CD4-positive, alpha-beta memory T cell (primary cell): ENCODE data around the gene FAM9C. TPM values are rescaled to one million over a fixed set of nuclear protein-coding genes. Genes with fewer than 3 reads are reported as not detected.
A peak's percentile ranks its signal among the peaks of the same experiment; 100 is the strongest.

Experiments used
- CTCF ChIA-PET: fragments of 350-600 bp; sonication (Branson Sonifier 250); formaldehyde crosslinking; loops from one replicate; lab custom pipeline; 2021; ENCODE audit warnings: inconsistent platforms; ENCODE audit not compliant: partially characterized antibody; lab: Charles Lee
- POLR2A ChIA-PET: fragments of 350-600 bp; sonication (Branson Sonifier 250); formaldehyde crosslinking; loops from one replicate; lab custom pipeline; 2021; ENCODE audit not compliant: partially characterized antibody; lab: Charles Lee
- DNase-seq, 5 donors: peaks; one replicate each; pipeline versions ENCODE4 v3.0.0 to v3.0.0-alpha.2; 2020 to 2022; ENCODE audit warnings: mixed read lengths in 1 of 5
- H3K27ac ChIP-seq: one replicate; pipeline ENCODE4 v1.7.0; 2013; ENCODE audit warnings: low read depth, low read length
- H3K27me3 ChIP-seq: 2 replicates; pipeline ENCODE4 v1.7.0; 2013; ENCODE audit warnings: mild to moderate bottlenecking, low read length, moderate library complexity; ENCODE audit not compliant: insufficient read depth
- H3K36me3 ChIP-seq: 2 replicates; pipeline ENCODE4 v1.7.0; 2013; ENCODE audit warnings: mild to moderate bottlenecking, low read length, moderate library complexity; ENCODE audit not compliant: insufficient read depth
- H3K4me1 ChIP-seq: 2 replicates; pipeline ENCODE4 v1.7.0; 2013; ENCODE audit warnings: mild to moderate bottlenecking, low read length, moderate library complexity; ENCODE audit not compliant: insufficient read depth
- H3K4me3 ChIP-seq, 2 donors: one replicate each; pipeline ENCODE4 v1.7.0; 2013; ENCODE audit warnings: low read length in 2 of 2, mild to moderate bottlenecking in 1 of 2
- H3K9me3 ChIP-seq, 2 donors: one replicate each; pipeline ENCODE4 v1.7.0; 2013; ENCODE audit warnings: low read length in 2 of 2, control low read depth in 1 of 2; ENCODE audit not compliant: control insufficient read depth in 1 of 2
- H3K27ac Mint-ChIP-seq, 7 donors: one replicate each; pipeline ENCODE4 v1.8.0; 2020 to 2021; ENCODE audit warnings: mixed read lengths in 7 of 7, mild to moderate bottlenecking in 6 of 7, inconsistent platforms in 3 of 7, moderate library complexity in 3 of 7
- H3K27me3 Mint-ChIP-seq, 2 donors: one replicate each; pipeline ENCODE4 v1.8.0; 2020 to 2021; ENCODE audit warnings: mixed read lengths in 2 of 2
- H3K36me3 Mint-ChIP-seq, 2 donors: one replicate each; pipeline ENCODE4 v1.8.0; 2020 to 2021; ENCODE audit warnings: mixed read lengths in 2 of 2, inconsistent platforms in 1 of 2, mild to moderate bottlenecking in 1 of 2
- H3K4me1 Mint-ChIP-seq, 4 donors: one replicate each; pipeline ENCODE4 v1.8.0; 2020 to 2021; ENCODE audit warnings: mixed read lengths in 4 of 4, mild to moderate bottlenecking in 1 of 4
- H3K4me3 Mint-ChIP-seq, 8 donors: one replicate each; pipeline ENCODE4 v1.8.0; 2020 to 2021; ENCODE audit warnings: mixed read lengths in 8 of 8, mild to moderate bottlenecking in 7 of 8, moderate library complexity in 6 of 8, inconsistent platforms in 3 of 8
- H3K9me3 Mint-ChIP-seq, 8 donors: one replicate each; pipeline ENCODE4 v1.8.0; 2020 to 2021; ENCODE audit warnings: mixed read lengths in 8 of 8, mild to moderate bottlenecking in 5 of 8, inconsistent platforms in 3 of 8, moderate library complexity in 1 of 8
- intact Hi-C: fragments of 100-400 bp; cut with micrococcal nuclease; formaldehyde crosslinking; loops from one replicate; pipeline ENCODE4 v1.15.1; 2023
- polyA plus RNA-seq, 2 donors: library from polyadenylated mRNA; unstranded; fragments of 300-500 nt; fragmentation: Illumina TruSeq; gene quantifications; one replicate each; pipeline ENCODE4 v1.2.3, GENCODE V29; 2021
- total RNA-seq, 2 experiments: library from RNA; stranded (reverse); gene quantifications; one replicate each; pipeline ENCODE4 v1.2.3, GENCODE V29; 2021

Gene FAM9C
- total and polyA plus RNA-seq, 4 experiments from 2014 or later, result 0.34 TPM; not detected in 3

GRCh38 chrX:13029887-13030771 is 14.3 kb downstream of the FAM9C start:
- H3K27me3 ChIP-seq, result no peaks in the 10 kb centered on the region
- CTCF ChIA-PET, result interaction anchor here (0.9 to 1.5 kb wide), 7 partner anchors 22 to 80 kb away, joined by 3 to 9 read pairs (median 6); no protein-coding TSS in a partner anchor
- peaks cover 41 to 71% (median 57%) of the 10 kb centered on the region in 4 donors for H3K4me1 Mint-ChIP-seq
- peak overlapping the region in 7 of 8 donors; percentile 18 to 79 (median 65) for H3K4me3 Mint-ChIP-seq
- peak overlapping the region; percentile 74 to 94 (median 90) for H3K27ac Mint-ChIP-seq
- intact Hi-C loops, result loop anchor here (2.0 kb wide), 1 partner anchor 21 kb away; no protein-coding TSS in a partner anchor
- peak overlapping the region; percentile 42 for H3K27ac ChIP-seq
- H3K9me3 ChIP-seq, result no peaks in the 10 kb centered on the region
- H3K36me3 Mint-ChIP-seq, result no peaks in the 10 kb centered on the region
- no peaks in the 10 kb centered on the region for H3K9me3 Mint-ChIP-seq
- H3K4me3 ChIP-seq, result peak overlapping the region in 1 of 2 donors; percentile 0
- no peaks in the 10 kb centered on the region for H3K36me3 ChIP-seq
- H3K4me1 ChIP-seq, result peaks cover 66% of the 10 kb centered on the region
- POLR2A ChIA-PET, result interaction anchor here (0.7 to 13.7 kb wide), 22 partner anchors 11 to 83 kb away, joined by 3 to 218 read pairs (median 10); partner anchors contain the start of gene TMSB4X
- DNase-seq, result peak in 2 of 5 donors; percentile 31 to 37
- no peaks in the 10 kb centered on the region for H3K27me3 Mint-ChIP-seq

- no peaks in the 10 kb centered on the region for H3K36me3 Mint-ChIP-seq
- peak overlapping the region; percentile 42 for H3K27ac ChIP-seq
- H3K9me3 ChIP-seq, result no peaks in the 10 kb centered on the region
- peak overlapping the region in 7 of 8 donors; percentile 33 to 79 (median 65) for H3K4me3 Mint-ChIP-seq
- peaks cover 45 to 76% (median 61%) of the 10 kb centered on the region in 4 donors for H3K4me1 Mint-ChIP-seq
- H3K27me3 ChIP-seq, result no peaks in the 10 kb centered on the region
- no peak for DNase-seq
- peaks cover 72% of the 10 kb centered on the region for H3K4me1 ChIP-seq
- POLR2A ChIA-PET, result interaction anchor here (1.1 to 13.7 kb wide), 16 partner anchors 11 to 83 kb away, joined by 3 to 218 read pairs (median 10); partner anchors contain the start of gene TMSB4X
- H3K9me3 Mint-ChIP-seq, result peaks cover 0 to 3% (median 0%) of the 10 kb centered on the region in 8 donors
- intact Hi-C loops, result no loop called here
- no peak overlapping the region for H3K4me3 ChIP-seq
- H3K36me3 ChIP-seq, result no peaks in the 10 kb centered on the region
- H3K27ac Mint-ChIP-seq, result peak overlapping the region; percentile 74 to 94 (median 90)
- CTCF ChIA-PET, result interaction anchor here (1.5 kb wide), 1 partner anchor 62 kb away, joined by 9 read pairs; no protein-coding TSS in a partner anchor
- H3K27me3 Mint-ChIP-seq, result no peaks in the 10 kb centered on the region
Observed at GRCh38 chrX:13029637-13029886, 14.9 kb downstream of the FAM9C start.

GRCh38 chrX:13028871-13029636 is 15.4 kb downstream of the FAM9C start:
- DNase-seq, result no peak
- POLR2A ChIA-PET, result interaction anchor here (1.4 to 13.7 kb wide), 9 partner anchors 15 to 73 kb away, joined by 4 to 218 read pairs (median 23); partner anchors contain the start of gene TMSB4X

GRCh38 chrX:13026877-13027652 is 17.4 kb downstream of the FAM9C start:
- intact Hi-C loops, result loop anchor here (1.0 to 2.0 kb wide), 4 partner anchors 14 to 81 kb away; no protein-coding TSS in a partner anchor
- Histone ChIP-seq H3K27ac (peak overlapping the region; percentile 54), H3K36me3 (no peaks in the 10 kb centered on the region), H3K4me1 (peaks cover 94% of the 10 kb centered on the region), H3K9me3 (no peaks in the 10 kb centered on the region), H3K4me3 (no peak overlapping the region), H3K27me3 (no peaks in the 10 kb centered on the region)
- POLR2A ChIA-PET, result interaction anchor here (0.6 to 13.7 kb wide), 10 partner anchors 9 to 64 kb away, joined by 3 to 218 read pairs (median 4); partner anchors contain the start of gene TMSB4X
- H3K27ac Mint-ChIP-seq, result peak overlapping the region; percentile 76 to 98 (median 89)
- H3K27me3 Mint-ChIP-seq, result no peaks in the 10 kb centered on the region
- H3K4me3 Mint-ChIP-seq, result peak overlapping the region in 3 of 8 donors; percentile 11 to 21 (median 13)
- no peaks in the 10 kb centered on the region for H3K36me3 Mint-ChIP-seq
- H3K9me3 Mint-ChIP-seq, result peaks cover 0 to 3% (median 0%) of the 10 kb centered on the region in 8 donors
- H3K4me1 Mint-ChIP-seq, result peaks cover 47 to 92% (median 70%) of the 10 kb centered on the region in 4 donors
- CTCF ChIA-PET, result interaction anchor here (0.7 to 1.9 kb wide), 4 partner anchors 25 to 64 kb away, joined by 3 to 9 read pairs (median 3); no protein-coding TSS in a partner anchor
- peak in 1 of 5 donors; percentile 19 for DNase-seq

More at GRCh38 chrX:13028871-13029636, 15.4 kb downstream of the FAM9C start:
- peaks cover 75% of the 10 kb centered on the region for H3K4me1 ChIP-seq
- H3K36me3 ChIP-seq, result no peaks in the 10 kb centered on the region
- H3K27ac ChIP-seq, result peak overlapping the region; percentile 42
- H3K27ac Mint-ChIP-seq, result peak overlapping the region; percentile 74 to 94 (median 90)
- CTCF ChIA-PET, result interaction anchor here (1.9 kb wide), 1 partner anchor 62 kb away, joined by 9 read pairs; no protein-coding TSS in a partner anchor
- peak overlapping the region; percentile 33 to 79 (median 65) for H3K4me3 Mint-ChIP-seq
- no peaks in the 10 kb centered on the region for H3K27me3 ChIP-seq
- no peaks in the 10 kb centered on the region for H3K27me3 Mint-ChIP-seq
- no peaks in the 10 kb centered on the region for H3K36me3 Mint-ChIP-seq
- H3K4me1 Mint-ChIP-seq, result peaks cover 45 to 78% (median 62%) of the 10 kb centered on the region in 4 donors
- H3K9me3 Mint-ChIP-seq, result peaks cover 0 to 3% (median 0%) of the 10 kb centered on the region in 8 donors
- H3K9me3 ChIP-seq, result no peaks in the 10 kb centered on the region
- no peak overlapping the region for H3K4me3 ChIP-seq
- intact Hi-C loops, result no loop called here

- Mint-ChIP-seq H3K4me3 (peak overlapping the region in 5 of 8 donors; percentile 9 to 82 (median 32)), H3K4me1 (peaks cover 39 to 79% (median 56%) of the 10 kb centered on the region in 4 donors), H3K36me3 (no peaks in the 10 kb centered on the region), H3K27ac (peak overlapping the region; percentile 10 to 98 (median 81)), H3K27me3 (no peaks in the 10 kb centered on the region), H3K9me3 (peaks cover 0 to 3% (median 0%) of the 10 kb centered on the region in 8 donors)
- POLR2A ChIA-PET, result interaction anchor here (0.8 to 13.7 kb wide), 9 partner anchors 11 to 69 kb away, joined by 3 to 218 read pairs (median 10); partner anchors contain the start of gene TMSB4X
- H3K36me3 ChIP-seq, result no peaks in the 10 kb centered on the region
- peak overlapping the region; percentile 50 for H3K27ac ChIP-seq
- H3K27me3 ChIP-seq, result no peaks in the 10 kb centered on the region
- peaks cover 77% of the 10 kb centered on the region for H3K4me1 ChIP-seq
- no peak for DNase-seq
- no peaks in the 10 kb centered on the region for H3K9me3 ChIP-seq
- intact Hi-C loops, result no loop called here
- CTCF ChIA-PET, result interaction anchor here (1.1 to 1.6 kb wide), 5 partner anchors 11 to 463 kb away, joined by 3 to 5 read pairs (median 4); no protein-coding TSS in a partner anchor
- no peak overlapping the region for H3K4me3 ChIP-seq
Observed at GRCh38 chrX:13024986-13025385, 19.4 kb downstream of the FAM9C start.

GRCh38 chrX:13023979-13024378 is 20.4 kb downstream of the FAM9C start:
- peaks cover 67% of the 10 kb centered on the region for H3K4me1 ChIP-seq
- no peaks in the 10 kb centered on the region for H3K27me3 Mint-ChIP-seq
- H3K9me3 Mint-ChIP-seq, result peaks cover 0 to 3% (median 0%) of the 10 kb centered on the region in 8 donors
- no peak for DNase-seq
- no peaks in the 10 kb centered on the region for H3K27me3 ChIP-seq
- no peaks in the 10 kb centered on the region for H3K9me3 ChIP-seq
- ChIA-PET POLR2A (interaction anchor here (1.5 to 13.7 kb wide), 8 partner anchors 10 to 69 kb away, joined by 3 to 218 read pairs (median 8); partner anchors contain the start of gene TMSB4X), CTCF (interaction anchor here (1.3 to 1.6 kb wide), 2 partner anchors 28 to 464 kb away, joined by 4 read pairs; no protein-coding TSS in a partner anchor)
- no peak overlapping the region for H3K27ac ChIP-seq
- no peak overlapping the region for H3K4me3 ChIP-seq
- intact Hi-C loops, result no loop called here
- peak overlapping the region in 1 of 8 donors; percentile 17 for H3K4me3 Mint-ChIP-seq
- peak overlapping the region; percentile 37 to 92 (median 83) for H3K27ac Mint-ChIP-seq
- no peaks in the 10 kb centered on the region for H3K36me3 Mint-ChIP-seq
- H3K4me1 Mint-ChIP-seq, result peaks cover 33 to 70% (median 47%) of the 10 kb centered on the region in 4 donors
- no peaks in the 10 kb centered on the region for H3K36me3 ChIP-seq
